ENCODE measurements around the gene FOXC1. TPM values are rescaled to one million over a fixed set of nuclear protein-coding genes. Genes with fewer than 3 reads are reported as not detected.

The FOXC1 gene
- total and polyA plus RNA-seq, 2 of the 13 experiments (the other 11 are each of a cell fraction or from before 2014, with no cell fraction given): 0.44 to 0.55 TPM

- peak; percentile 88 for TF ChIP-seq POGK (CRISPR knock-in tag; conservative IDR thresholded peaks at IDR 0.05)
- no peak for TF ChIP-seq U2AF1 (optimal IDR thresholded peaks at IDR 0.05; ENCODE audit: low read depth, low read length)
- TF ChIP-seq ZZZ3 (CRISPR knock-in tag; IDR thresholded peaks at IDR 0.05; ENCODE audit: borderline replicate concordance): no peak
- no peak; the same call in 1 of the 2 replicates for TF ChIP-seq ZMYM4 (CRISPR knock-in tag; IDR thresholded peaks at IDR 0.05)
- 0 out of 2 replicates have a peak, but pooled peaks have one; percentile 57 for TF ChIP-seq ZNF138 (CRISPR knock-in tag; IDR thresholded peaks at IDR 0.05; ENCODE audit: low read depth)
- TF ChIP-seq ZNF383 (CRISPR knock-in tag; IDR thresholded peaks at IDR 0.05; ENCODE audit: borderline replicate concordance): peak; percentile 94; the same call in 1 of the 2 replicates
- TF ChIP-seq HOXA5 (CRISPR knock-in tag; IDR thresholded peaks at IDR 0.05): no peak
- peak; percentile 60; the same call in 1 of the 2 replicates for TF ChIP-seq ZNF556 (CRISPR knock-in tag; IDR thresholded peaks at IDR 0.05; ENCODE audit: borderline replicate concordance)
- TF ChIP-seq ZNF251 (CRISPR knock-in tag; IDR thresholded peaks at IDR 0.05): no peak
- peak; percentile 99 for TF ChIP-seq RAD21 (CRISPR knock-in tag; IDR thresholded peaks at IDR 0.05)
- TF ChIP-seq ATAD3A (CRISPR knock-in tag; IDR thresholded peaks at IDR 0.05): no peak
- TF ChIP-seq NFIB (CRISPR knock-in tag; IDR thresholded peaks at IDR 0.05; ENCODE audit: borderline replicate concordance): no peak
- no peak for TF ChIP-seq SRF (IDR thresholded peaks at IDR 0.05; ENCODE audit: low read depth, low read length)
- TF ChIP-seq CEBPG (CRISPR knock-in tag; IDR thresholded peaks at IDR 0.05): no peak
- no peak for TF ChIP-seq NKX3-1 (CRISPR knock-in tag; IDR thresholded peaks at IDR 0.05)
- TF ChIP-seq ZNF772 (CRISPR knock-in tag; IDR thresholded peaks at IDR 0.05): peak; percentile 29; the same call in 1 of the 2 replicates
- TF ChIP-seq RNF2 (conservative IDR thresholded peaks at IDR 0.05; ENCODE audit: low read depth): peak; percentile 40; the same call in 1 of the 2 replicates
- no peak for TF ChIP-seq MEF2D (CRISPR knock-in tag; IDR thresholded peaks at IDR 0.05)
- peak; percentile 35; the same call in 1 of the 2 replicates for TF ChIP-seq ZBTB7A (CRISPR knock-in tag; IDR thresholded peaks at IDR 0.05)
- TF ChIP-seq ZFP37 (CRISPR knock-in tag; IDR thresholded peaks at IDR 0.05; ENCODE audit: borderline replicate concordance): no peak
- TF ChIP-seq SIN3A (IDR thresholded peaks at IDR 0.05; ENCODE audit: borderline replicate concordance, low read depth, low read length): no peak
- no peak for TF ChIP-seq ZNF530 (CRISPR knock-in tag; IDR thresholded peaks at IDR 0.05; ENCODE audit: low read depth)
- peak; percentile 76; the same call in 1 of the 2 replicates for TF ChIP-seq ZNF543 (CRISPR knock-in tag; IDR thresholded peaks at IDR 0.05)
- TF ChIP-seq E2F1 (CRISPR knock-in tag; IDR thresholded peaks at IDR 0.05): 0 out of 2 replicates have a peak, but pooled peaks have one; percentile 56
- peak; percentile 71; the same call in 1 of the 2 replicates for TF ChIP-seq PAX8 (CRISPR knock-in tag; IDR thresholded peaks at IDR 0.05; ENCODE audit: borderline replicate concordance)
- peak; percentile 31; the same call in 1 of the 2 replicates for TF ChIP-seq KLF6 (CRISPR knock-in tag; IDR thresholded peaks at IDR 0.05)
- TF ChIP-seq GRHL1 (CRISPR knock-in tag; conservative IDR thresholded peaks at IDR 0.05): no peak
These were observed 5.3 kb upstream of the FOXC1 start (continued) for GRCh38 chr6:1604158-1605003.

Measured in HepG2 (cell line).